HCT116 (cell line): Measurements from ENCODE around the gene PREX1. TPM values are rescaled to one million over a fixed set of nuclear protein-coding genes. Genes with fewer than 3 reads are reported as not detected.

Source experiments
- ATAC-seq: fragments of 200-7000 bp; cut with Tn5 transposase; 2 replicates; pipeline ENCODE4 v1.9.1; 2020; ENCODE audit warnings: mild to moderate bottlenecking, moderate library complexity
- BruUV-seq: library from RNA; stranded (reverse); fragments of 400-500 nt; replicated peaks from 2 replicates; lab custom pipeline; 2021; lab: Mats Ljungman, UMichigan
- CTCF ChIA-PET: fragments of 300-600 bp; sonication (Branson Sonifier 250); formaldehyde crosslinking; loops from one replicate; lab custom pipeline; 2021; ENCODE audit warnings: antibody characterized with exemption; lab: Charles Lee
- POLR2A ChIA-PET: fragments of 300-600, 350-600 bp; sonication (Branson Sonifier 250); formaldehyde crosslinking; loops from one replicate; lab custom pipeline; 2021; ENCODE audit warnings: antibody characterized with exemption; lab: Charles Lee
- RAD21 ChIA-PET, 2 experiments: fragments of 300-600 bp; sonication (Branson Sonifier 250); formaldehyde crosslinking; loops; one replicate each; lab custom pipeline; 2023; ENCODE audit warnings: low total read pairs in 2 of 2; ENCODE audit not compliant: uncharacterized antibody in 2 of 2, unreplicated experiment in 2 of 2, low non-redundant PET in 1 of 2; lab: Charles Lee
- DNase-seq: peaks from one replicate; pipeline ENCODE4 v3.0.0-alpha.2; 2010; ENCODE audit warnings: low read depth, low spot score
- H2AFZ ChIP-seq: fragments of 200-600 bp; shearing (Covaris generic), sonication (generic); 2 replicates; pipeline ENCODE4 v1.6.1; 2017; ENCODE audit warnings: low read depth, mixed run types, mixed read lengths, antibody characterized with exemption, low read length; ENCODE audit not compliant: poor library complexity, severe bottlenecking
- H3K27ac ChIP-seq: 2 replicates; pipeline ENCODE4 v1.5.1; 2012; ENCODE audit warnings: low read depth, low read length
- H3K27me3 ChIP-seq: fragments of 200-600 bp; sonication (generic); 2 replicates; pipeline ENCODE4 v1.6.1; 2016; ENCODE audit warnings: mixed run types, low read length, mixed read lengths; ENCODE audit not compliant: insufficient read depth
- H3K36me3 ChIP-seq, 2 experiments: fragments of 200-500 bp in 1 of 2; fragments of 200-600 bp in 1 of 2; sonication (Bioruptor generic) in 1 of 2; sonication (generic) in 1 of 2; 2 replicates each; pipeline versions ENCODE4 v1.5.1 to v1.6.1; 2014 to 2016; ENCODE audit warnings: low read length in 2 of 2, inconsistent platforms in 1 of 2, mixed read lengths in 1 of 2, mixed run types in 1 of 2; ENCODE audit not compliant: insufficient read depth in 2 of 2, control insufficient read depth in 1 of 2
- H3K4me1 ChIP-seq, 2 experiments: fragments of 200-600 bp in 1 of 2; sonication (generic) in 1 of 2; 2 replicates each; pipeline versions ENCODE4 v1.5.1 to v1.6.1; 2012 to 2017; ENCODE audit warnings: low read length in 2 of 2, inconsistent platforms in 1 of 2, mild to moderate bottlenecking in 1 of 2, mixed read lengths in 1 of 2, mixed run types in 1 of 2, moderate library complexity in 1 of 2; ENCODE audit not compliant: insufficient read depth in 2 of 2, control insufficient read depth in 1 of 2
- H3K4me2 ChIP-seq: fragments of 200-600 bp; sonication (generic); 2 replicates; pipeline ENCODE4 v1.6.1; 2017; ENCODE audit warnings: mixed run types, low read length, mixed read lengths
- H3K4me3 ChIP-seq, 2 experiments: fragments of 200-600 bp in 1 of 2; sonication (generic) in 1 of 2; replicated peaks in 1 of 2; 2 replicates each; pipeline ENCODE4 v1.5.1; 2011 to 2016; ENCODE audit warnings: low read length in 2 of 2, control low read depth in 1 of 2, low read depth in 1 of 2, mild to moderate bottlenecking in 1 of 2, mixed read lengths in 1 of 2, mixed run types in 1 of 2
- H3K79me2 ChIP-seq: fragments of 200-600 bp; sonication (generic); 2 replicates; pipeline ENCODE4 v1.6.1; 2017; ENCODE audit warnings: mild to moderate bottlenecking, mixed run types, low read length, moderate library complexity, mixed read lengths; ENCODE audit not compliant: insufficient read depth
- H3K9ac ChIP-seq: fragments of 200-600 bp; sonication (generic); 2 replicates; pipeline ENCODE4 v1.6.1; 2016; ENCODE audit warnings: low read length, mixed read lengths
- H3K9me2 ChIP-seq: fragments of 200-600 bp; sonication (generic), shearing (Covaris generic); 2 replicates; pipeline ENCODE4 v1.6.1; 2017; ENCODE audit warnings: mixed run types, mild to moderate bottlenecking, moderate library complexity; ENCODE audit not compliant: insufficient read depth
- H3K9me3 ChIP-seq, 2 experiments: fragments of 200-500 bp in 1 of 2; fragments of 200-600 bp in 1 of 2; sonication (Bioruptor generic) in 1 of 2; sonication (generic) in 1 of 2; 2 replicates each; pipeline ENCODE4 v1.6.1; 2014 to 2017; ENCODE audit warnings: low read length in 2 of 2, mixed read lengths in 2 of 2, inconsistent platforms in 1 of 2, low read depth in 1 of 2, mild to moderate bottlenecking in 1 of 2, mixed run types in 1 of 2, moderate library complexity in 1 of 2; ENCODE audit not compliant: control insufficient read depth in 1 of 2, insufficient read depth in 1 of 2
- H4K20me1 ChIP-seq: fragments of 200-600 bp; sonication (generic), shearing (Covaris generic); 2 replicates; pipeline ENCODE4 v1.6.1; 2017; ENCODE audit warnings: mixed run types, mild to moderate bottlenecking, moderate library complexity; ENCODE audit not compliant: insufficient read depth
- JUND ChIP-seq: IDR thresholded peaks from 2 replicates; pipeline ENCODE4 v1.6.1; 2012
- POLR2AphosphoS5 ChIP-seq: IDR thresholded peaks from 2 replicates; pipeline ENCODE4 v1.6.1; 2011; ENCODE audit warnings: mild to moderate bottlenecking, low read depth, low read length, moderate library complexity
- SIN3A ChIP-seq: IDR thresholded peaks from 2 replicates; pipeline ENCODE4 v1.6.1; 2012; ENCODE audit warnings: low read depth
- SRF ChIP-seq: IDR thresholded peaks from 2 replicates; pipeline ENCODE4 v1.6.1; 2012; ENCODE audit warnings: low read depth
- ZBTB33 ChIP-seq: IDR thresholded peaks from 2 replicates; pipeline ENCODE4 v1.6.1; 2011; ENCODE audit warnings: mild to moderate bottlenecking, low read length, moderate library complexity; ENCODE audit not compliant: insufficient replicate concordance; ENCODE audit errors: extremely low read depth
- intact Hi-C: fragments of 100-400 bp; cut with micrococcal nuclease; formaldehyde crosslinking; loops from 2 replicates; pipeline ENCODE4 v1.10.0; 2022
- total RNA-seq: library from RNA; stranded (reverse); gene quantifications from one replicate; pipeline ENCODE4 v1.2.1, GENCODE V29; 2021; ENCODE audit not compliant: unreplicated experiment
- TF ChIP-seq, protein P1 (sequence below), 3 experiments: fragments of 200-600 bp in 1 of 3; sonication (generic) in 1 of 3; IDR thresholded peaks in 2 of 3; conservative IDR thresholded peaks in 1 of 3; 2 replicates each; pipeline ENCODE4 v1.5.1; 2012 to 2017; ENCODE audit warnings: low read depth in 2 of 3, low read length in 2 of 3, antibody characterized with exemption in 1 of 3, borderline replicate concordance in 1 of 3, control low read depth in 1 of 3, mild to moderate bottlenecking in 1 of 3, mixed read lengths in 1 of 3, mixed run types in 1 of 3, moderate library complexity in 1 of 3; ENCODE audit not compliant: insufficient read depth in 1 of 3

Gene PREX1
- total RNA-seq, 1 experiment from 2014 or later, result 6.1 TPM

GRCh38 chr20:48709058-48709691 lies 118.6 kb downstream of the PREX1 start (continued):
- no peak for TF ChIP-seq POLR2AphosphoS5
- TF ChIP-seq JUND, result no peak
- TF ChIP-seq, protein P1, sequence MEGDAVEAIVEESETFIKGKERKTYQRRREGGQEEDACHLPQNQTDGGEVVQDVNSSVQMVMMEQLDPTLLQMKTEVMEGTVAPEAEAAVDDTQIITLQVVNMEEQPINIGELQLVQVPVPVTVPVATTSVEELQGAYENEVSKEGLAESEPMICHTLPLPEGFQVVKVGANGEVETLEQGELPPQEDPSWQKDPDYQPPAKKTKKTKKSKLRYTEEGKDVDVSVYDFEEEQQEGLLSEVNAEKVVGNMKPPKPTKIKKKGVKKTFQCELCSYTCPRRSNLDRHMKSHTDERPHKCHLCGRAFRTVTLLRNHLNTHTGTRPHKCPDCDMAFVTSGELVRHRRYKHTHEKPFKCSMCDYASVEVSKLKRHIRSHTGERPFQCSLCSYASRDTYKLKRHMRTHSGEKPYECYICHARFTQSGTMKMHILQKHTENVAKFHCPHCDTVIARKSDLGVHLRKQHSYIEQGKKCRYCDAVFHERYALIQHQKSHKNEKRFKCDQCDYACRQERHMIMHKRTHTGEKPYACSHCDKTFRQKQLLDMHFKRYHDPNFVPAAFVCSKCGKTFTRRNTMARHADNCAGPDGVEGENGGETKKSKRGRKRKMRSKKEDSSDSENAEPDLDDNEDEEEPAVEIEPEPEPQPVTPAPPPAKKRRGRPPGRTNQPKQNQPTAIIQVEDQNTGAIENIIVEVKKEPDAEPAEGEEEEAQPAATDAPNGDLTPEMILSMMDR (IDR thresholded peaks at IDR 0.05 in 2 of 3, conservative IDR thresholded peaks at IDR 0.05 in 1 of 3; ENCODE audit: borderline replicate concordance in 1 of 3, insufficient read depth in 1 of 3, low read depth in 2 of 3, low read length in 2 of 3), result no peak

- Histone ChIP-seq H3K4me1 (no peaks in the 10 kb centered on the region), H3K27me3 (no peaks in the 10 kb centered on the region), H3K4me3 (no peak overlapping the region), H3K4me2 (no peak overlapping the region), H2AFZ (no peak overlapping the region), H3K27ac (no peak overlapping the region), H3K9ac (no peak overlapping the region), H3K36me3 (no peaks in the 10 kb centered on the region), H4K20me1 (no peaks in the 10 kb centered on the region), H3K9me3 (no peaks in the 10 kb centered on the region), H3K79me2 (no peaks in the 10 kb centered on the region), H3K9me2 (no peaks in the 10 kb centered on the region)
- intact Hi-C loops, result no loop called here
- CTCF ChIA-PET, result no interaction called here
- ATAC-seq (no peak), DNase-seq (no peak)
- POLR2A ChIA-PET, result no interaction called here
- RAD21 ChIA-PET, result no interaction called here
- TF ChIP-seq SIN3A (no peak), SRF (no peak), ZBTB33 (no peak)
- BruUV-seq, result no TSS peak
Measured at GRCh38 chr20:48708630-48709029, 119.2 kb downstream of the PREX1 start.
